GM19468 (cell line): ENCODE data around the gene XPA.
A peak's percentile ranks its signal among the peaks of the same experiment; 100 is the strongest.

ENCODE experiments used
- ATAC-seq: cut with Tn5 transposase; IDR thresholded peaks from one replicate; pipeline ENCODE4 v1.9.1; 2021; ENCODE audit warnings: mild to moderate bottlenecking, moderate library complexity, moderate number of reproducible peaks; ENCODE audit not compliant: unreplicated experiment; ENCODE audit errors: extremely low read depth

Gene XPA

GRCh38 chr9:97660340-97660739 is 36.8 kb downstream of the XPA start:
- ATAC-seq: no peak

GRCh38 chr9:97659771-97660170 is 37.4 kb downstream of the XPA start:
- ATAC-seq: no peak

DNA sequence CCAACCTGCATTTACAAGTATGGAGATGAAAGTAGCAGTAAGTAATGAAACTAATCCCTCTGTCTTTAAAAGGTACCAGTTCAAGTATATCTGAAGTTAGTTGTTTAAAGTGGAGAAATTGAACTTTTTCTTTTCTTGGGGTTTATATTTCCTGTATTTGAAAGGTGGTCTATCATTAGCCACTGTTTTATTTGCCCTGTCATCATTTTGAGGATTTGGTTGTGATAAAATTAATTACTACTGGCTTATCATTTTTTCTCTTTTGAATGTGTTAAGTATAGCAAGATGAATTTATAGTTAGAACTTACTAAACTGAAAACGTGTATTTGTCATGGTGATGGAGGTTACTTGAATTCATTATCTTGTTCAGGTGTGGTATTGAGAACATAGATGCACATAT is 38.4 kb downstream of the XPA start:
- ATAC-seq: no peak

DNA sequence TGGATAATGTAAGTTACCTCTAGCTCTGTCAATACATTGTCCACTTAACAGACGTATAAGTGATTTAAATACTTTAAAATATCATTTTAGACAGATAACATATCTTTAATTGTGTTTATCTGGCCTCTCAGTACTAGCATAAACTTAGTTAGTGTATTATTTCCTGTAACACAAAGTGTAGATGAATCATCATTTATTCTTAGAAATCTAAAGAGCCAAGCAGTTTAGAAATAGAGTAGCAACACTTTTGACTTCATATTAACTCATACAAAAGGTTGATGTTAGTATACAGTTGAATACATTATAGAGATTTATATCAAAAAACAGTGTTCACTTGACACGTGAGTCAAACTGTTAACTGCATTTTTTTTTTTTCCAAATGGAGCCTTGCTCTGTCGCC is 45.5 kb downstream of the XPA start:
- ATAC-seq: no peak

- no peak for ATAC-seq
Observed at GRCh38 chr9:97647996-97648395, 49.1 kb downstream of the XPA start.

DNA sequence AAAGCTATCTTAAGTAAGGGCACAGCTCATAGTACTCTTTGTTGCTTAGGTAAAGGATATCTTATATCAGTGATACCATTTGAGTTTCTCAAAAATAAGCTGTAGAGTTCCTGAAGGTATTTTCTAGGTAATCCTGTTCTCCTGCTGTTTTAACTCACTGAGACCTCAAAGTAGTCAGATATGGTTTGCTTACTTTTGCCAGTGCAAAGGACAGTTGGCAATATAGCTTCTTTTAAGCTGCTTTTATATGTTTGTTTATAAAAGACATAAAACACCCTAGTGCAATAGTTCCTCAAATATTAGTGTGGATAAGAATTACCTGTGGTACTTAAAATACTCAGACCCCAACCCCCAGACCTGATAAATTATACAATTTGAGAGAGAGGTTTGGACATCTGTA is 51.4 kb downstream of the XPA start:
- ATAC-seq: no peak

- no peak for ATAC-seq
Observed at GRCh38 chr9:97640325-97640724, 56.8 kb downstream of the XPA start.

DNA sequence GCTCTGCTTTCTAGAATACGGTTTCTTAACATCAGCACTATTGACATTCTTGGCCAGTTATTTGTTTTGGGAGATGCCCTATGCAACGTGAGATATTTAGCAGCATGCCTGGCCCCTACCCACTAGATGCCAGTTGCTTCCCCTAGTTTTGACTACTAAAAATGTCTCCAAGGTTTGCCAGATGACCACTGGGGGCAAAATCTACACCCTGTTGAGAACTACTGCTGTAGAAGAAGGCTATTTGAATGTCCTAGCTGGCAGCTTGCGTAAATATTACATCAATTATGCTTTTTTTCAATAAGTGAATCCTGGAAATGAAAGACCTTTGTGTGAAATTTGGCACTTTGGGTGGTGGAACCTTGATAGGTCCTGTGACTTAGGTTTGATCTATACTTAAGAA is 58.5 kb downstream of the XPA start:
- no peak for ATAC-seq

DNA sequence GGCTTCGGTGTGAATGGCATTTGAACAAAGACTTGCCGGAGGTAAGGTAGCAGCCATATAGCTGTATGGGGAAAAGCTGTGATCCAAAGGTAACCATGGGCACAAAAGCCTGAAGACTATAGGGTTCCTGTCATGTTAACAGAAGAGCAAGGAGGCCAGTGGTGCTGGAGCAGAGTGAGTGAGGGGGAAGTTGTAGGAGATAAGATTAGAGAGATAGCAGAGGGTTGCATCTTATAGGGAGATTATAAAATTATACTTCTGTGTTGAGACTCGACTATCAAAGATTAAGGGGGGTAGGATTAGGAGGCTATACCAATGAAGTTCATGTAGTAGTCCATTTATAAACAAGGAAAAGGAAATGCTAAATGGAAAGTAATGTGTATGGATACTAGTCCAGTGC is 60.2 kb downstream of the XPA start:
- ATAC-seq: no peak

DNA sequence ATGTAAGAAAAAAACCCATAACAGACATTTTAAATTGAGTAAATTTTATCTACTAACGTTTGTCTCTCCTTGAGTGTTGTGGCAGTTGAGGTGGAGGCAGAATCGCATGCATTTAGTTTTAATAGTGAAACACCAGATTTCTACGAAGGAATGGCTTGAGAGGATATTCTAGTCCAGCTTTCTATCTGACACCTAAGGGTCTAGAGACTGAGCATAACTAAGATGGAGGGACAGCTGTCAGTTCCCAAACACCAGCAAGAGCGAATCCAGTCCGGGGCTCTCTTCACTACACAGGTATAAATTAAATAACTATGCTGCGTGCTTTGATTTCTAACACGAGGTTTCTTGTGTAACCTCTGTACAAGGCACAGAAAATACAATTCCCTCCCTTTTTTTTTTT is 62.1 kb downstream of the XPA start:
- ATAC-seq: no peak

DNA sequence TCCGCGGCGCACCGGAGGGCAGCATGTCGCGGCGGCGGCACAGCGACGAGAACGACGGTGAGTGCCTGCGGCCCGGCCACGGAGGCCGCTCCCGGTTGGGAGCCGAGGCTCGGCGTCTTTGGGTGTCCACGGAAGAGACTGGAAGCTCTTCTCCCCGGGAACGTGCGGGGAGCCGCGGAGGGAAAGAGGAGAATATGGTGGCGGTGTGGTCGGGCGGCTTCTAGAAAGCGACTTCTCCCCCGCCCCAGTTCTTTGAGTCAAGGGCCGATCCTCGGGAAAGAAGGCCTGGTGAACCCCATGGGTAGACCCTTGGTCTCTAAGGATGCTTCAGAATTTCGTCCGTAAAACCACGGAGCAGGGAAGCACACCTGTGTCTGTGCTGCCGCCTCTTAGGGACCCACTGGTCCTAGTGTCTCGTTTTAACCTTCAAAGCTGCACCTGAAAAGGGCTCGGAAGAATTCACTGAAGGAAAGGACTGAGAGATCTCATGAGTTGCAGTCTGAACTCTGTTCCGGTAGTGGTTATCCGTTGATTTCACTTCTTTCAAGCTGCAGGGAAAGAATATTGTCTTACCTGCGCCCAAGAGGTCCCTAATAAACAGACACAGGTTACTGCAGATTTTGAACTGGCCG is 63.2 kb downstream of the XPA start:
- no peak for ATAC-seq

DNA sequence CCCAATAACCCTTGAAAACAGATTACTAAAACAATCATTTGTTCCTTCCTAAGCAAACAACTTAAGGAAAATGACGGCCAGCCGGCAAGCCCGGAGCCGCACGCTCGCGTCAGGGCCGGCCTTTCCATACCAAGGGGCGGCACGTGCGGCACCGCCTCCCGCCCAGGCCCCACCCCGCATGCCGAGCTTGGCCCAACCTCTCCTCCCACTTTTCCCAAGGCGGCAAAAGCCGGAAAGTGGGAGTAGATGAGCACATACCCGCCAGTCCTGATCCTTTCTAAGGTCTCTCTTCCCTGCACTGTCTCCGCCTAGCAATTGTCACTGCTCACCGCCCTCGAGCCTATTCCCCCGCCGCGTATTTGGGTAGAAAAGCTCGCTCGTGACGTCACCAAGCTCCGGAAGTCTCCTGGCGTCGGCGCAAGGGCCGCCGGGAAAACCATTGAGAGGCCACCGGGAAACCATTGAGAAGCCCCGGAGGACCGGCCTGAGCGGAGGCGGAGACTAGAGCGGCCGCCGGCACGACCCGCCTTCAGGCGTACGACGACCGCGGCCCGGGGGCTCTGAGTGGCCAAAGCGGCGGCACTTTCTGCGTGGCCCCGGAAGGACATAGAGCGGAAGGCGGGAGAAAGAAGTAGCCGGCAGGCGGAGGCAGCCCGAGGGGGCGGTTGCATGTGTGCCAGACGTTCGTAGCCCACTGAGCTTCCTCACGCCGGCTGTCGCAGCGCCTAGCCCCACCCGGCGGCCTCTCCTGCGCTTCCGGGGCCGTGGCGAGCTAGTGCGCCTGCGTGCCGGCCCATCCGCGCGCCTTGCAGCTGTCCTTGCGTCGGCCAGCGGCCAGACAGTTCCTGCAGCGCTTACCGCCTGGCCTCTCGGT is 63.9 kb downstream of the XPA start, which contains the start of the genes NCBP1 and TSTD2:
NCBP1 (plus strand) TSS at position 837 of the 874 bp plus-strand sequence. CDS start 61 bp downstream, outside the sequence.
TSTD2 (minus strand) TSS at position 384 of the 874 bp plus-strand sequence. CDS start 5,806 bp downstream, outside the sequence.
- peak; percentile 82 for ATAC-seq

- no peak for ATAC-seq
Observed at GRCh38 chr9:97632248-97632984, 64.7 kb downstream of the XPA start.

- no peak for ATAC-seq
Observed at GRCh38 chr9:97630591-97630990, 66.5 kb downstream of the XPA start.

DNA sequence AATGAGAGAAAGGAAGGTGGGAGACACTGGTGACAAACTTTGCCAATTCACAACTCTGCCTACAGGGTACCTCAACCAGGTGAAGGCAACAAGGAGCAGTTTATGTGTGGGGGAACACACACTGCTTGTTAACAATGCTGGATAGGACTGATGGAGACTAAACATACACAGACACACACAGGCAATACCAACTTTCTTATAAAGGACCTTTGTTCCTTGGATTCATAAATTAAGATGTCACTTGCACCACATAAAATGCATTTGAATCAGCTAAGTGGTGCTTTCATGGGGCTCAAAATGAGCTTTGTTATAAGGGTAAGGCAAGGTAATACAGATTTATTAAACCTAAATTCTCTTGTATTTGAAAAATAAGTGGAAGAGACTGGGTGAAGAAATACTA is 68.0 kb downstream of the XPA start:
- no peak for ATAC-seq

GRCh38 chr9:97628668-97629067 is 68.5 kb downstream of the XPA start:
- no peak for ATAC-seq

- ATAC-seq: no peak
Observed at GRCh38 chr9:97627624-97628023, 69.5 kb downstream of the XPA start.

DNA sequence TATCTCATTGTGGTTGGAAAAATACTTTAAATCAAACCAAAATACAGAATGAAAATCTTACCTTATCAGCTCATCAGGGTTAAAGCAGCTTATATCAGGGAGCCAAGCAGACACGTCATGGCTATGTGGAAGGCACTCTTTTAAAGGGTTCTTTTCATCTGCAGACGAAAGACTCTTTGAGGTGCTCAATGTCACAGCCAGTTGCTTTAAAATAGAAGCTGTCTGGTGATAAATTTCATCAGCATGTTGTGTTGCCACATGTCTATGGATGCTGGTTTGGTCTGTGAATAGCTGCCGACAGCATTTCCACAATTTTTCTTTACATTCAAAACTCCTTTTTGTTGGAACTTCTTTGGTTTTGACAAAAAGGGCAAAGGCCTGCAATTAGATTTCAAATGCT is 71.5 kb downstream of the XPA start:
- no peak for ATAC-seq
